ENCODE measurements around the gene ARHGEF19. TPM values are rescaled to one million over a fixed set of nuclear protein-coding genes. Genes with fewer than 3 reads are reported as not detected.
A peak's percentile ranks its signal among the peaks of the same experiment; 100 is the strongest.

ARHGEF19 gene
- total and polyA plus RNA-seq, 9 of the 15 experiments (the other 6 are each of a cell fraction or from before 2014, with no cell fraction given), result 0.73 to 21.0 (median 5.2) TPM

DNA sequence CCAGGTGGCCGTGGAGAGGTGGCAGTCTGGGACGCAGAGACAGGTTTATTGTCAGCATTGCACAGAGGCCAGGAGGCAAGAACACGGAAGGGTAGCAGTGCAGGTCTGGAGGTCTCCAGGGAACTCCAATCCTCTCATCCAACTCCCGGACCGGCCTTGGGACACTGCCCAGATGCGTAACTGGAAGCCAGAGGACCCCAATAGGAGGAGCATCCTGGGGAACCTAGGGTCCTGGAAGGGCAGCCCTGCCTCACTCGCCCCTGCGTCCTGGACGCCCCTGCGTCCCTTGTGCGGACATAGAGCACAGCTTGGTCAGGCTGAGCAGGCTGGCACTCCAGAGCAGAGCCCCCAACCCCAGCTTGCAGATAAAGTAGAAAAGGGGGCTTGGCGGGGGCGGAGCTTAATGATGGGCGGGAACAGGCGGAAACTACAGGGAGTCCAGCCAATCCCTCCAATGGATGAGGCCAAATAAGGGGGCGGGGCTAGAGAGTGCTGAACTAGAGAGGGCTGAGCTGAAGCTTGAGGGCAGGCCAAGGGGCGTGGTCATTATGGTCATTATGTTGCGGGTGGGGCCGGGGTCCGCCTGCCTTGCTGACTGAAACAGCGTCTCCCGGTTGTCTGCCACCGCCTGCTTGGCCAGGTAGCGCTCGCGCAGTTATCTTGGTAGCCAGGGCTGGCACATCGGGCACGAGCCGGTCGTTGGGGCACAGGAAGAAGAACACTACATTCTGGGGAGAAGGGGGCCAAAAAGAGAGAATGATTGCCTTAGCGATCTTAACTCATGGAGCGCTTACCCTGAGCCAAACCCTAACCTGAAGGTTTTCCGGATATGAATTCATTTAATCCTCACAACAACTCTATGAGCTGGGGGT, 3.7 kb upstream of the ARHGEF19 start (continued):
- TF ChIP-seq NR2F6 (CRISPR knock-in tag; IDR thresholded peaks at IDR 0.05), result no peak
- TF ChIP-seq, protein P1, sequence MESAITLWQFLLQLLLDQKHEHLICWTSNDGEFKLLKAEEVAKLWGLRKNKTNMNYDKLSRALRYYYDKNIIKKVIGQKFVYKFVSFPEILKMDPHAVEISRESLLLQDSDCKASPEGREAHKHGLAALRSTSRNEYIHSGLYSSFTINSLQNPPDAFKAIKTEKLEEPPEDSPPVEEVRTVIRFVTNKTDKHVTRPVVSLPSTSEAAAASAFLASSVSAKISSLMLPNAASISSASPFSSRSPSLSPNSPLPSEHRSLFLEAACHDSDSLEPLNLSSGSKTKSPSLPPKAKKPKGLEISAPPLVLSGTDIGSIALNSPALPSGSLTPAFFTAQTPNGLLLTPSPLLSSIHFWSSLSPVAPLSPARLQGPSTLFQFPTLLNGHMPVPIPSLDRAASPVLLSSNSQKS (CRISPR knock-in tag; IDR thresholded peaks at IDR 0.05), result no peak
- no peak for TF ChIP-seq NFE2L1 (tag; IDR thresholded peaks at IDR 0.05; ENCODE audit: borderline replicate concordance, low read depth)
- TF ChIP-seq POLR2A (conservative IDR thresholded peaks at IDR 0.05), result peak; percentile 47; the same call in 1 of the 2 replicates
- TF ChIP-seq, protein P2, sequence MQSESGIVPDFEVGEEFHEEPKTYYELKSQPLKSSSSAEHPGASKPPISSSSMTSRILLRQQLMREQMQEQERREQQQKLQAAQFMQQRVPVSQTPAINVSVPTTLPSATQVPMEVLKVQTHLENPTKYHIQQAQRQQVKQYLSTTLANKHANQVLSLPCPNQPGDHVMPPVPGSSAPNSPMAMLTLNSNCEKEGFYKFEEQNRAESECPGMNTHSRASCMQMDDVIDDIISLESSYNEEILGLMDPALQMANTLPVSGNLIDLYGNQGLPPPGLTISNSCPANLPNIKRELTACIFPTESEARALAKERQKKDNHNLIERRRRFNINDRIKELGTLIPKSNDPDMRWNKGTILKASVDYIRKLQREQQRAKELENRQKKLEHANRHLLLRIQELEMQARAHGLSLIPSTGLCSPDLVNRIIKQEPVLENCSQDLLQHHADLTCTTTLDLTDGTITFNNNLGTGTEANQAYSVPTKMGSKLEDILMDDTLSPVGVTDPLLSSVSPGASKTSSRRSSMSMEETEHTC (IDR thresholded peaks at IDR 0.05), result no peak
- TF ChIP-seq XRCC5 (IDR thresholded peaks at IDR 0.05; ENCODE audit: low read depth, low read length), result no peak
- no peak for TF ChIP-seq MTA1 (IDR thresholded peaks at IDR 0.05; ENCODE audit: borderline replicate concordance)
- TF ChIP-seq, protein P3, sequence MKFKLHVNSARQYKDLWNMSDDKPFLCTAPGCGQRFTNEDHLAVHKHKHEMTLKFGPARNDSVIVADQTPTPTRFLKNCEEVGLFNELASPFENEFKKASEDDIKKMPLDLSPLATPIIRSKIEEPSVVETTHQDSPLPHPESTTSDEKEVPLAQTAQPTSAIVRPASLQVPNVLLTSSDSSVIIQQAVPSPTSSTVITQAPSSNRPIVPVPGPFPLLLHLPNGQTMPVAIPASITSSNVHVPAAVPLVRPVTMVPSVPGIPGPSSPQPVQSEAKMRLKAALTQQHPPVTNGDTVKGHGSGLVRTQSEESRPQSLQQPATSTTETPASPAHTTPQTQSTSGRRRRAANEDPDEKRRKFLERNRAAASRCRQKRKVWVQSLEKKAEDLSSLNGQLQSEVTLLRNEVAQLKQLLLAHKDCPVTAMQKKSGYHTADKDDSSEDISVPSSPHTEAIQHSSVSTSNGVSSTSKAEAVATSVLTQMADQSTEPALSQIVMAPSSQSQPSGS (CRISPR knock-in tag; IDR thresholded peaks at IDR 0.05), result no peak
- TF ChIP-seq EP400 (IDR thresholded peaks at IDR 0.05), result no peak
- no peak for TF ChIP-seq RBM17 (IDR thresholded peaks at IDR 0.05; ENCODE audit: borderline replicate concordance, low read depth, low read length)
- TF ChIP-seq, protein P4, sequence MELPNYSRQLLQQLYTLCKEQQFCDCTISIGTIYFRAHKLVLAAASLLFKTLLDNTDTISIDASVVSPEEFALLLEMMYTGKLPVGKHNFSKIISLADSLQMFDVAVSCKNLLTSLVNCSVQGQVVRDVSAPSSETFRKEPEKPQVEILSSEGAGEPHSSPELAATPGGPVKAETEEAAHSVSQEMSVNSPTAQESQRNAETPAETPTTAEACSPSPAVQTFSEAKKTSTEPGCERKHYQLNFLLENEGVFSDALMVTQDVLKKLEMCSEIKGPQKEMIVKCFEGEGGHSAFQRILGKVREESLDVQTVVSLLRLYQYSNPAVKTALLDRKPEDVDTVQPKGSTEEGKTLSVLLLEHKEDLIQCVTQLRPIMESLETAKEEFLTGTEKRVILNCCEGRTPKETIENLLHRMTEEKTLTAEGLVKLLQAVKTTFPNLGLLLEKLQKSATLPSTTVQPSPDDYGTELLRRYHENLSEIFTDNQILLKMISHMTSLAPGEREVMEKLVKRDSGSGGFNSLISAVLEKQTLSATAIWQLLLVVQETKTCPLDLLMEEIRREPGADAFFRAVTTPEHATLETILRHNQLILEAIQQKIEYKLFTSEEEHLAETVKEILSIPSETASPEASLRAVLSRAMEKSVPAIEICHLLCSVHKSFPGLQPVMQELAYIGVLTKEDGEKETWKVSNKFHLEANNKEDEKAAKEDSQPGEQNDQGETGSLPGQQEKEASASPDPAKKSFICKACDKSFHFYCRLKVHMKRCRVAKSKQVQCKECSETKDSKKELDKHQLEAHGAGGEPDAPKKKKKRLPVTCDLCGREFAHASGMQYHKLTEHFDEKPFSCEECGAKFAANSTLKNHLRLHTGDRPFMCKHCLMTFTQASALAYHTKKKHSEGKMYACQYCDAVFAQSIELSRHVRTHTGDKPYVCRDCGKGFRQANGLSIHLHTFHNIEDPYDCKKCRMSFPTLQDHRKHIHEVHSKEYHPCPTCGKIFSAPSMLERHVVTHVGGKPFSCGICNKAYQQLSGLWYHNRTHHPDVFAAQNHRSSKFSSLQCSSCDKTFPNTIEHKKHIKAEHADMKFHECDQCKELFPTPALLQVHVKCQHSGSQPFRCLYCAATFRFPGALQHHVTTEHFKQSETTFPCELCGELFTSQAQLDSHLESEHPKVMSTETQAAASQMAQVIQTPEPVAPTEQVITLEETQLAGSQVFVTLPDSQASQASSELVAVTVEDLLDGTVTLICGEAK (IDR thresholded peaks at IDR 0.05), result no peak
- TF ChIP-seq, protein P4 (CRISPR knock-in tag; IDR thresholded peaks at IDR 0.05), result no peak
- TF ChIP-seq GABPA (tag; conservative IDR thresholded peaks at IDR 0.05; ENCODE audit: low read depth), result no peak
- peak; percentile 87 for TF ChIP-seq SP1 (CRISPR knock-in tag; IDR thresholded peaks at IDR 0.05)
- no peak for TF ChIP-seq MAFF (IDR thresholded peaks at IDR 0.05; ENCODE audit: low read length)

All from K562 (cell line).